GM23338 (cell line): ENCODE results near the gene SULT1C3.

Experiments
- CTCF ChIP-seq, 2 experiments: fragments of 200-600 bp in 1 of 2; sonication (generic) in 1 of 2; conservative IDR thresholded peaks; 2 replicates each; pipeline versions ENCODE4 v1.5.1 to v1.6.1; 2016 to 2017; ENCODE audit warnings: antibody characterized with exemption in 2 of 2, low read depth in 2 of 2, mild to moderate bottlenecking in 2 of 2, moderate library complexity in 1 of 2
- POLR2AphosphoS5 ChIP-seq: IDR thresholded peaks from 2 replicates; pipeline ENCODE4 v1.6.1; 2016; ENCODE audit warnings: antibody characterized with exemption, low read depth

DNA sequence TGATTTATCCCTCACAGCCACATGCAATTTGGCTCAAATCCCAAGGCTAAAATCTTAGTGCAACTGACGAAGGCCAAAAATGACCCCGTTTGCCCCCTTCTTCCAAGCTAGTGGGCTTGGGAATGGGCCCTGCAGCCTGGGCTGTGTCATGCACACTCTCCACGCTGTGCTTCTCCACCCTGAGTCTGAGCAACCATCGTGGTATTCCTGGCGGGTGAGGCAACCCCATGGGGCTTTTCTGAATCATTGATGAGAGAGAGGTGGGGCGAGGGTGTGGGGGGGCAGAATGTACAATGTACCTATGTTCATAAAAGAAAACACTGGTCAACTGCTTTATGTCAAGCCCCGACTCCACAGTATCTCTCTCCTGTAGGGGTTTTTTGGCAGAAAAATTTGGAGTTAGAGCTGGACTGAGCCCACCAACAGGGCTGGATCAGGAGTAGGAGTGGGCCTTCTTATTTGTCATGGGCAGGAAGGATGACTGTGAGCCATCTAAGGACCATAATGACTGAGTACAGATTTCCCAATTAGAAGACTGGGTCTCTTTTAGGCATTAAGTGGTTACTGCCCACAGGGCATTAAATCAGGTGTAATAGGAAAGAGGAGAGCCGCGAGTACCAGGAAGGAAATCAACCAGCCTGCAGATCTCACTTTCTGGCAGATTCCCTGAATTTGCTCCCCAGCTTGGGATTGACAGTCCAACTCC, 57.8 kb downstream of the SULT1C3 start:
- TF ChIP-seq CTCF (conservative IDR thresholded peaks at IDR 0.05; ENCODE audit: low read depth in 2 of 2) (no peak), POLR2AphosphoS5 (no peak)
